Forelimb muscle (tissue), 1 donor: Measurements from ENCODE around the gene UBL7. TPM values are rescaled to one million over a fixed set of nuclear protein-coding genes. Genes with fewer than 3 reads are reported as not detected.

Experiments used
- DNase-seq: peaks from one replicate; pipeline ENCODE4 v3.0.0-alpha.2; 2013; ENCODE audit warnings: low read depth
- polyA plus RNA-seq: library from polyadenylated mRNA; unstranded; fragments of 120-200 nt; gene quantifications from one replicate; pipeline ENCODE4 v1.2.1, GENCODE V29; 2013; ENCODE audit not compliant: insufficient read length

Gene UBL7
- polyA plus RNA-seq, 1 donor = 33.4 TPM

GRCh38 chr15:74423431-74424257 lies 37.3 kb downstream of the UBL7 start:
- no peak for DNase-seq

- DNase-seq = no peak
Measured at GRCh38 chr15:74422652-74423430, 38.1 kb downstream of the UBL7 start.

DNA sequence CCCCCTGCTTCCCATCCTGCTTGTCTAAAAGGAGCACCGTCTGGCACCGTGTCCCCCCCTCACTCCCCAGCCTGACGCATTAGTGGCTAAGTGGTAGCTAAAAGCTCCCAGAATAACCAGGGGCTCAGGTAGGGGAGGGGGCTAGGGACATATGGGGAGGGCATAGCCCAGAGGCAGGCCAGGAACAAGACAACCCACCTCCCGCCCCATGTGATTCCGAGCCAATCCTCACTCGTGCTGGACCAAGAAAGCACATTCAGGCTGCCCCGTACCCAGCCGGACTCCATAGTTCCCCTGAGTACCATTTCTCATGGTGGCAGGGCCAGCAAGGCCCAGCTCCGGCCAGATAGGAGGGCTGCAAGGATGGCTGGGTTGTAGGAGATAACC lies 38.7 kb downstream of the UBL7 start:
- no peak for DNase-seq

GRCh38 chr15:74421302-74422245 lies 39.4 kb downstream of the UBL7 start:
- no peak for DNase-seq

GRCh38 chr15:74420193-74420905 lies 40.6 kb downstream of the UBL7 start:
- DNase-seq = no peak

- DNase-seq = no peak
Measured at GRCh38 chr15:74419432-74419831, 41.5 kb downstream of the UBL7 start.

DNA sequence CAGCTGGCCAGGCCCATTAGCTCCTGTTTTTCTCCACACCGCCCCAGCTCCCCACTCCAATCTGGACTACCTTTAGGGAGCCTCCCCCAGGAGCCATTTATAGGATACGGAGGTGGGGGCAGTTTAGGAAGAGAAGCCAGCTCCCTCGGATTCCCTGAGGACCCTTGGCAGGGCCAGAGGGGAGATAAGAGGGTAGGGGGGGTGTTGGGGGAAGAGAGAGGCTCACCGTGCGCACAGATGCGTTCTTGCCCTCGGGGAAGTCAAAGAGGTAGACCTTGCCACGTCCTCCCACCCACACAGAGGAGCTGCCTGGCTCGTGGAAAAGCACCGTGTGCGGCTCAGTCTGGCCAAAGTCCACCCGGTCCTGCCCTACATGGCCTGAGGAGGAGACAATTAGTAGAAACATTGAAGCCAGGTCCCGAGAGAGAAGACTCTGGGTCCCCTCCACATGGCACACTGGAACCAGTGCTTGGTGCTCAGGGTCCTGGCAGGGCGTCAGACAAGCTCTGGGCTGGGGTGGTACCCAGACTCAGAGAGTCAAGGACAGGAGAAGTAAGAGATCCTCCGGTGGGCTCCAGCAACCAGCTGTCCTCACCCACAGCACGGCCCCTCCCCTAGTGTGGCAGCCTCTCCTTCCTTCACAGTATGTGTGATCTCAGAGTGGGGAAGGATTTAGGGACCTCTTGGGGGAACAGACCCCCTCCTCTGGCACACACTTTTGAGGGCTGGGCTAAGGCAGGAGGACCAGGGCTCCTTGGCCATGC lies 42.2 kb downstream of the UBL7 start:
- no peak for DNase-seq

DNA sequence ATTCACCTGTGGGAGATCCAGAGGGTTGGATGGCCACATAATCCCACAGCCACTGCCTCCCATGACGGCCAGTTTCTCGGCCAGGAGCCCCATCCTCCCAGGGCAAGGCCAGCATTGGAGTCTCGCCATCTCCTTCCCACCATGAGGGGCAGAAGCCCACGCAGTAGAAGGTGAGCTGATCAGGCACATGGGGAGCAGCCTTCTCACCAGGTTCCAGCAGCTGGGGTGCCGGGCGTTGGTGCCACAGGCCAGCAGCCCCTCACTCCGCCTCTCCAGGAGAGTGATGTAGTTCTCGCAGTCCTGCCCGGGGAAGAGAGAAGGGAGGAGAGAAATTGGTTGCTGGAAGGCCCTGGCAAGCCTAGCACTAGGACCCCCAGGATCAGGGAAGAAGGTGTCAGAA lies 43.3 kb downstream of the UBL7 start:
- DNase-seq = no peak

DNA sequence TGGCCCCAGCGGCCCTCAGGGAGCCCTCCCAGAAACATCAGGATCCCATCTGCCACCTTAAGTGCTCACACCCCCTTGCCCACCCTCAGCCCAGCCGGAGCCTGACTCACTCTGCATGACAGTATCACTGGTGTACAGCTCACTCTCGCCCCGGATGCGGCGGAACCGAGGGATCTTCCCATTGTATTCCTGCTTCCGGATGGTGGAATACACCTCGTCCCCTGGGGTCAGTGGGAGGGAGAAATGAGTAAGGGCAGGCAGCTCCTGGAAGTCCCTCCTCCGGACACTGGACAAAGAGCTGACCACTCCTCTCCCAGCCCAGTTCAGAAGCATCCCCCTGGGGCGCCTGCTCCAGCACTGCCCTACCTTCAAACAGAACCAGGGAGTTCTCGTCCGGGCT lies 43.7 kb downstream of the UBL7 start:
- no peak for DNase-seq

- no peak for DNase-seq
Measured at GRCh38 chr15:74415966-74416916, 44.7 kb downstream of the UBL7 start.

DNA sequence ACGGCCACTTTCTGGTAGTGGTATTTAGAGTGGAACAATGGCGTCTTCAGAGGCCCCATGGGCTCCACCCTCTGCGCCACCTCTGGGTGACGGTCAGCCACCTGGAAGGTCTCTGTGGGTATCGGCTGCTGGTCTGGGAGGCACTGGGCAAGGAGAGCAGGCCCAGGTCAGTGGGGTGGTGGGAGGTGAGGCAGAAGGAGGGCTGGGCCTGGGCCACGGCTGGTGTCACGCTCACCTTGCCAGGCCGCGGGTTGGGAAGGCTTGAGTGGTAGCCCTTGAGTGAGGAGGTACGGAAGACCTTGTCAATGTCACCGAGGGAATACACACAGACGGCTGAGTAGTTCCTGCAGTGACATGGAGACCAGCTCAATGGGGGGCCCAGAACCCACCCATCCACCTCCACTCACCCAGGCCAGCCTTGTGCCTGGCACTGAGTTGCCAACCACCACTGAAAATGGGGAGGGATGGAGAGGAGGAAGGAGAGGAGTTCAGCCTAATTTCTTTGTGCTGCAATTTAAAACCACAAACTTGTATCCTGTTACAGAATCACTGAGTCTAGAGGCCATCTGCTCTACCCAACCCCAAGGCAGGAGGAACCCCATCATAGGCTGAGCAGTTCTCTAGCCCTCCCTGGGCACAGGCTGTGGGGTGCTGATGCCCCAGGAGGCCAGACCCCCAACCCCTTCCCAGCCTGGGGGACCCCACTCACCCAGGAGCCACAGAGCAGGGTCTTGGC lies 46.2 kb downstream of the UBL7 start:
- DNase-seq = no peak

DNA sequence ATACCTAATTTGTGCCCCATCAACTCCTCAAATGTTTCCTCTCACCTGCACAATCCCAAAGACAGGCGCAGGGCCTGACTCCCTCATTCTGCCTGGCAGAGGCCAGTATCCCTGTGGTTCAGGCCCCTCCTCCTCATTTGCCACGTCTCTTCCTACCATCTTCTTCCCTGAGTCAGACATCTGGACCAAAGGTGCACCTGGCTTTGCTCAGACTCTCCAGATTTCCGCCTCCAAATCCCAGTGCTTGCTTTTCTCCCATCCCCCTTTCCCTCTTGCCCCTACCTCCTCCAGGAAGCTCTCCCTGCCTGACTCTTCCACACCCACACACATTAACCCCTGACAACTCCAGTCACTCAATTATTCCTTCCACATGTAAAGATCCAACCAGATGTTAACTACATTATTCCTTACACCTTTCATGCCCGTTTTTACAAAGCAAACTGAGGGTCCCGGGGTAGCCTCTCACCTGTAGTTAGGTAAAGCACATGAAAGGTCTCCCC lies 46.8 kb downstream of the UBL7 start:
- no peak for DNase-seq

DNA sequence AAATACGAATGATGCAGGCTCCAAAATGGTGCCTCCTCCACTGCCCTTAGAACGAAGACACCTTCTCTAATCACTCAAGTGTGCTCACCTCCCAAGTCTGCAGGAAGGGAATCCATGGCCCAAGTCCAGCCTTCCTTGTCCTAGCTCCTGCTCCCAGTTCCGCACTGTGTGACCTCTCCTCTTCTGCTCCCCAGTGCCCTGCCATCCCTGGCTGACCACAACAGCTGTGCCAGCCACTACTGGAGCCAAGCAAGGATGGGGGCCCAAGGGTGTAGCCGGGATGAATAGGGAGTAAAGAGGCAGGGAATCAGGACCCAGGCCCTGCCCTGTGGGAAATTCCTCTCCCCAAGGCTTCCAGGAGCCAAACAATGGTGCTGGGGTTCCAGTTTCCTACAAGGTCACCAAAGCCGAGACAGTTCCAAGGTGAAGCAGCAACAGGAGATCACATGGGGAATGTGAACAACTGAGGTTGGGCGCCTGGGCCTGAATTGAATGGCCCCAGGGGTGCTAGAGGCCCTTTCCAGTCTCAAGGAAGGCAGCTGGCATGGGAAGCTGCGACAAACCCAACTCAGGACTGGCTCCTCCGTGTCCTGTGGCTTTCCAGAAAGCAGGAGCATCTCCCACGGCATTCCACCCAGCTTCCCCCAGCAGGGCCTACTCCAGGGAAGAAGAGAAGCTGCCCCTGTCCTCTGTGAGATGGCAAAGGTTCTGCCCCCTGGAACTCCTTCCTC lies 47.4 kb downstream of the UBL7 start:
- DNase-seq = no peak

- no peak for DNase-seq
Measured at GRCh38 chr15:74412159-74412558, 48.8 kb downstream of the UBL7 start.

DNA sequence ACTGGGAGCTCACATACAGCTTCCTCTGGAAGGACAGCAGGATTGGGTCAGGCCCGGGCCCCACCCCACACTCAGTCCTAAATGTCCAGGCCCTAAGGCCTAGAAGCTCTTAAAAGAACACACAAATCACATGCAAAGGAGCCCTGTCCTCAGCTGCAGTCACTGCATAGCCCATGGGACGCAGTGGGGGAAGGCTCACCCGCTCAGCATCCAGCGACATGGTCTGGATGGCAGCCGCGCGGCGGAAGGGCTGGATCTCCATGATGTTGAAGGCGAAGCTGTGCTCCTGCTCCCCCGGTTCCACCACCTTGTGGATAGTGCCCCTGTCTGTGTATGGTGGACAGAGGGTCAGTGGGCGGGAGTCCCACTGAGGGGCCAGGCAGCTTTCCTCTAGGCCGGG lies 49.3 kb downstream of the UBL7 start:
- DNase-seq = no peak

DNA sequence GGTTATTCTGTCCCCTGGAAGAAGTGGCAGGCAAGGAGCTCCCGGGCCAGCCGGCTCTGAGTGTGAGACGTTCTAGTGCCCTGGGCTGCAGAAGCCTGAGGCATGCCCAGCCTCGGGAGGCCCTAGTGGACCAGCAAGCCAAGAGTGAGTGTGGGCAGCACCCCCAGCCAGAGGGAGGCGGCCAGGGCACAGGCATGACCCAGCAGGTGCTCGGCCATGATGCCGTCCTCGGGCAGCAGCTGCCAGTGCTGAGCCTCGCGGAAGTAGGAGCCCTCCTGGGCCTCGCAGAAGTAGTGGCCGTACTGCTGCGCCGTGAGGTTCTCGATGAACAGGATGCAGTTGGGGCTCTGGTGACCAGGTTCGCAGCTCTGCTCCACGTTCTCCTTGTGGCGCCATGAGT lies 50.5 kb downstream of the UBL7 start:
- DNase-seq = no peak

- DNase-seq = no peak
Measured at GRCh38 chr15:74409225-74409624, 51.7 kb downstream of the UBL7 start.

- DNase-seq = no peak
Measured at GRCh38 chr15:74408815-74409214, 52.1 kb downstream of the UBL7 start.
